HG03175 (cell line): Measurements from ENCODE around the gene SP110.
"Not testable (repeated sequence)": the region's sequence is repeated elsewhere in the genome, so short reads cannot be mapped to it uniquely, and the experiment has no call there.

ENCODE experiments used
- ATAC-seq: cut with Tn5 transposase; IDR thresholded peaks from one replicate; pipeline ENCODE4 v1.9.1; 2021; ENCODE audit warnings: mild to moderate bottlenecking, moderate library complexity; ENCODE audit not compliant: unreplicated experiment

The SP110 gene

GRCh38 chr2:230219419-230220331 lies at the start of gene SP110:
Gene SP110, minus strand, starts transcription at chr2:230219984. Its CDS starts 3,057 bp downstream, at chr2:230216927.
- ATAC-seq: peak; percentile 84

- ATAC-seq: peak; percentile 61
Observed at GRCh38 chr2:230268606-230269243, 48.9 kb upstream of the SP110 start.

- ATAC-seq: peak; percentile 71
Observed at GRCh38 chr2:230267556-230267955, 47.8 kb upstream of the SP110 start.

GRCh38 chr2:230267059-230267458 lies 47.3 kb upstream of the SP110 start:
- ATAC-seq: peak; percentile 22

- ATAC-seq: no peak
Observed at GRCh38 chr2:230266638-230267037, 46.9 kb upstream of the SP110 start.

- not testable (repeated sequence) for ATAC-seq
Observed at GRCh38 chr2:230264945-230265344, 45.2 kb upstream of the SP110 start.

- no peak for ATAC-seq
Observed at GRCh38 chr2:230262246-230262645, 42.5 kb upstream of the SP110 start.

- ATAC-seq: no peak
Observed at GRCh38 chr2:230258483-230258882, 38.7 kb upstream of the SP110 start.

GRCh38 chr2:230256733-230257332 lies 37.0 kb upstream of the SP110 start:
- ATAC-seq: no peak

- ATAC-seq: no peak
Observed at GRCh38 chr2:230254152-230254881, 34.5 kb upstream of the SP110 start.

GRCh38 chr2:230250231-230250630 lies 30.4 kb upstream of the SP110 start:
- no peak for ATAC-seq

- ATAC-seq: no peak
Observed at GRCh38 chr2:230246206-230246605, 26.4 kb upstream of the SP110 start.

- no peak for ATAC-seq
Observed at GRCh38 chr2:230244211-230244610, 24.4 kb upstream of the SP110 start.

- no peak for ATAC-seq
Observed at GRCh38 chr2:230234845-230235244, 15.1 kb upstream of the SP110 start.

- ATAC-seq: peak; percentile 75
Observed at GRCh38 chr2:230234122-230234722, 14.4 kb upstream of the SP110 start.

- ATAC-seq: no peak
Observed at GRCh38 chr2:230231251-230231650, 11.5 kb upstream of the SP110 start.

GRCh38 chr2:230230496-230231200 lies 10.9 kb upstream of the SP110 start:
- ATAC-seq: no peak

GRCh38 chr2:230230087-230230486 lies 10.3 kb upstream of the SP110 start:
- ATAC-seq: no peak

- ATAC-seq: no peak
Observed at GRCh38 chr2:230227216-230227615, 7.4 kb upstream of the SP110 start.

GRCh38 chr2:230226051-230226551 lies 6.3 kb upstream of the SP110 start:
- peak; percentile 82 for ATAC-seq
